Measurements from ENCODE around the gene GRIN3A. TPM values are rescaled to one million over a fixed set of nuclear protein-coding genes. Genes with fewer than 3 reads are reported as not detected.
A peak's percentile ranks its signal among the peaks of the same experiment; 100 is the strongest.

GRIN3A gene
- total RNA-seq, 1 donor from 2014 or later: 5.3 TPM

- peak overlapping the region; percentile 86 for H3K4me3 Mint-ChIP-seq
- peaks cover 25% of the 10 kb centered on the region for H3K27me3 Mint-ChIP-seq
- TF ChIP-seq CTCF (conservative IDR thresholded peaks at IDR 0.05): peak; percentile 45
- H3K4me1 Mint-ChIP-seq (ENCODE audit: unreplicated experiment): peaks cover 6% of the 10 kb centered on the region
- no peak for DNase-seq (ENCODE audit: extremely low spot score, unreplicated experiment)
- H3K9me3 Mint-ChIP-seq: no peaks in the 10 kb centered on the region
- H3K27ac Mint-ChIP-seq: no peak overlapping the region
- H3K36me3 Mint-ChIP-seq: no peaks in the 10 kb centered on the region
These were observed 33.2 kb downstream of the GRIN3A start for GRCh38 chr9:101705135-101705661.

DNA sequence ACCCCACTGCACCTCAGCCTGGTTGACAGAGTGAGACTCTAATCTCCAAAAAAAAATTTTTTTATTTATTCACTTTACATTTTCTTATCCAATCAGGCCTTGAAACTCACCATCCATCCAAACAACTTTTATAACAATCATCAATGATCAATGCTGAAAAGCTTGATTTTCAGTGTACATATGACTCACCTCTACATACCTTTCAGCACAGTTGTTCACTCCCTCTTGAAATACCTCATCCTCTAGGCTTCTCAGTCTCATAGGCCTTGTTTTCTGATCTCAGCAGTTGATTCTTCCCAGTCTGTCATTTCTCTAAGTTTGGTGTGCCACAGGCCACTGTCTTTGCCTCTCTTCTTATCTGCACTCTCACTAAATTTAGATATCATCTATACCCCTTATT, 36.2 kb downstream of the GRIN3A start:
- Mint-ChIP-seq H3K36me3 (no peaks in the 10 kb centered on the region), H3K4me3 (no peak overlapping the region), H3K27ac (no peak overlapping the region), H3K9me3 (no peaks in the 10 kb centered on the region), H3K27me3 (peaks cover 14% of the 10 kb centered on the region), H3K4me1 (ENCODE audit: unreplicated experiment) (peaks cover 6% of the 10 kb centered on the region)
- TF ChIP-seq CTCF (conservative IDR thresholded peaks at IDR 0.05): no peak
- DNase-seq (ENCODE audit: extremely low spot score, unreplicated experiment): no peak

DNA sequence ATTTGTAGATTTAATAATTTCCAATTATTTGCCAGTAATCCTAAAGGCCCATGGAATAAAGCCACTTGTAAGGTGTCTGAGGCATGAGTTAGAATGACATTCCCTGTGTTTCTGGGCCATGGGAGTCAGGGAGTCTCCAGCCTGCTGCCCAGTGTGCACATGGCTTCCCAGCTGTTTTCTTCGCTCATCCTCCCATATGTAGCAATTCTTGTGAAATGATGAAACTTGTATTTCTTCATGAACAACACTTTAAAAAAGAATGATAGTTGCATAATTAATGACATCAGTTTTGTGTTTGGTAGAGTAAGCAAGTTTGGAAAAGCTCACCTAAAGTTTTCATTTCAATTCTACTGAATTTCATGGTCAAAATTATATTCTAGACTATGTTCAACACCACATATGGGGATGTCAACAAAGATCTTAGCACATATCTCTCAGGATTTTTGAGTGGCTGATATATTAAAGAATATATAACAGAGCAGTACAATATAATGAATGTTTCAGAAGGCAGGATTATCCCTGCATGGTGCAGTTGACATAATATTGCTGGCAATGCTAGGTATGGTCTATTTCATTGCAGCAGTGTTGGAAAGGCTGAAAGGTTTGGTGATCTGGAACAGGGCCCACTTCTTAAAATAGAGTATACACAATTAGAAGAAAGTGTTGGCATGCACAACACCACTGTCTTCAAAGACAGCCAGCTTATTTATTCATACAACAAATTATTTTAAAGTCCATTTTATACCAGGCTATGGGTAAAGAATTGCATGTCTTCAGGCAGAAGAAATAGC, 44.7 kb downstream of the GRIN3A start:
- no peak for DNase-seq (ENCODE audit: extremely low spot score, unreplicated experiment)
- H3K27ac Mint-ChIP-seq: no peak overlapping the region
- H3K36me3 Mint-ChIP-seq: no peaks in the 10 kb centered on the region
- no peaks in the 10 kb centered on the region for H3K27me3 Mint-ChIP-seq
- H3K4me1 Mint-ChIP-seq (ENCODE audit: unreplicated experiment): no peaks in the 10 kb centered on the region
- no peak overlapping the region for H3K4me3 Mint-ChIP-seq
- H3K9me3 Mint-ChIP-seq: no peaks in the 10 kb centered on the region
- no peak for TF ChIP-seq CTCF (conservative IDR thresholded peaks at IDR 0.05)

- peaks cover 3% of the 10 kb centered on the region for H3K27me3 Mint-ChIP-seq
- no peaks in the 10 kb centered on the region for H3K36me3 Mint-ChIP-seq
- no peak overlapping the region for H3K4me3 Mint-ChIP-seq
- DNase-seq (ENCODE audit: extremely low spot score, unreplicated experiment): no peak
- TF ChIP-seq CTCF (conservative IDR thresholded peaks at IDR 0.05): no peak
- H3K9me3 Mint-ChIP-seq: no peaks in the 10 kb centered on the region
- H3K27ac Mint-ChIP-seq: no peak overlapping the region
- no peaks in the 10 kb centered on the region for H3K4me1 Mint-ChIP-seq (ENCODE audit: unreplicated experiment)
These were observed 46.8 kb downstream of the GRIN3A start for GRCh38 chr9:101691657-101692056.

DNA sequence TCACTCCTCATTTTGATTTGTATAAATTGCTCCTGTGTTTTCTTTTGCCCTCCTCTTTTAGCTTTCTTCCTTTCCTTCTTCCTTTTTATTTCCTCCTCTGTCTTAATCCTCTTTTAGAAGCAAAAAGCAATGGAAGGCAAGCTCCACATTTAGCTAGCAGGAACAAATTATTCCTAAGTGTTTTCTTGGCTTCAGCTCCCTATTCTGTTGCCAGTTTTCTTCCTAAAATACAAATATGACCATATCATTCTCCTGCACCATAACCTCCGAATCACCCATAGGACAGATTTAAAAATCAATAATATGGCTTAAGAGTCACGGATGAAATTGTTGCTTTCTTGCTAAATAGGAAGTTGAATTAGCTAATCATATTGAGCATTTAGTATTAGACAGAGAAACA, 49.4 kb downstream of the GRIN3A start:
- no peak overlapping the region for H3K4me3 Mint-ChIP-seq
- no peaks in the 10 kb centered on the region for H3K36me3 Mint-ChIP-seq
- no peaks in the 10 kb centered on the region for H3K9me3 Mint-ChIP-seq
- no peak for TF ChIP-seq CTCF (conservative IDR thresholded peaks at IDR 0.05)
- no peak overlapping the region for H3K27ac Mint-ChIP-seq
- no peak for DNase-seq (ENCODE audit: extremely low spot score, unreplicated experiment)
- peaks cover 4% of the 10 kb centered on the region for H3K27me3 Mint-ChIP-seq
- H3K4me1 Mint-ChIP-seq (ENCODE audit: unreplicated experiment): no peaks in the 10 kb centered on the region

Measured in type B pancreatic cell (in vitro differentiated cells).